Urothelium cell line (cell line): ENCODE measurements around the gene SLC4A1AP.

ENCODE experiments used
- DNase-seq: peaks from one replicate; pipeline ENCODE4 v3.0.0; 2011; ENCODE audit warnings: low spot score, mixed read lengths
- FAIRE-seq: peaks from 2 replicates; lab custom pipeline; 2011; peaks lifted over from hg19 to GRCh38; lab: Jason Lieb, UNC

SLC4A1AP gene

DNA sequence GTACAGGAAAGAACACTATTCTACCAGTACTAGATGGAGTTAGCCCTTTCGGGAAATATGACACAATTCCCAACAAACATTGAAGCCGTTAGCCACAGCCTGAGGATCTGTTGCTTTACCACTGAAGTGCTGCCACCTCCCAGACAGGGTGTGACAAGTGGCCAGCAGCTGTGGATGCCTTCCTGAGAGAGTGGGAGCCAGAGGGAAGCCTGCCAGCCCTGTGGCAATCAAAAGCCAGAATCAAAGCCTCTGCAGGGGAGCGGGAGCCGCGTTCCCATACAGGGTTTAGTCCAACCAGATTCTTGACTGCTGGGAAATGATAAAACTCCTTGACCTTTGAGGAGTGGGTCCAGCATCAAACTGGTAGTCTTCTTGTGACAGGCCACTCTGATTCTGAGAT, 38.0 kb downstream of the SLC4A1AP start:
- FAIRE-seq (no peak), DNase-seq (no peak)

DNA sequence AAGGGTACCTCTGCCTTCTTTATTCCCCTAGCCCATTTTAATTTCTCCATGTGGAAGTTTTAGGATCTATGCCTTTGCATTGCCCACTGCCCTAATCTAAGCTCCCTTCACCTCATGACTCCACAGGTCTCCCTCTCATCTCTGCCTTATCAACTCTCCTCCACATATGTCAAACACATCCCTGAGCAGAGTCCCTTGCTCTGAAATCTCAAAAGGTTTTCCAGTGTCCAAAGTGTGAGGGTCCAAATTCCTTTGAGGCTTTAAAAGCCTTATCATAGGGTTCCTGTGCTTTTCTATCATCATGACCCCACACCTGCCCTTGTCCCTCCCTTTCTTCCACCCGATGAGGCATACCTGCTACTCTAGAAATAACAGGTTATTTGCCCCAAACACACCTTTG, 38.6 kb downstream of the SLC4A1AP start:
- FAIRE-seq, result no peak
- no peak for DNase-seq

DNA sequence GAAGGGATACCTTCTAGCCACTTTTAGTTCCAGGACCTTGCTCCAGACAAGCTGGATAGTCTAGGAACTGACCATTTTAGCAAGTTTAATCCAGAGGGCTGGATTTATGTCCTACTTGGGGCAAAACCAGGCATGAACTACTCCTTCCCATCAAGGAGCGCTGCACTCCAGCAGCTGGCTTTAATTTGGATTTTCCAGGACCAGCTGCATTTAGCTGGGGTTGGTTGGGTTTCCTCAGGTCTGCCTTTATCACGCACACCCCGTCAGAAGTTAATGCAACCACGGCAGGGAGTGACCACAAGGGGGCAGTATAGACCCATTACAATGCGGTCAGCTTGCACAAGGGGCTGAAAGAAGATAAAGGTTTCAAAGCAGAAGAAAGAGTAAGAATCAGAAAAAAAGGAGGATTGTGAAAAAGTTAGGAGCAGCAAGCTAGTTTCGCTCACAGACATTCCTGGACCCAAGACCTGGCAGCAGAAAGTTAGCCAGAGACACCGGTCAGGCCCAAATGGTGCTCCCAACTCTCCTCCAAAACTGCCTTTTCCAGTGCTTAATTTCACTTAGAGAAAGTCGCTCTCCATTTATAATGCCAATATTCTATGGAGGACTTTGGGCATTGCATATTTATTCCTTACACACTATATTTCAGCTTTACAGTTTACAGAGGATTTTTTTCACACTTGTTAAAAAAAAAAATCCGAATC, 40.1 kb downstream of the SLC4A1AP start:
- FAIRE-seq (peak; percentile 87), DNase-seq (peak; percentile 82)

DNA sequence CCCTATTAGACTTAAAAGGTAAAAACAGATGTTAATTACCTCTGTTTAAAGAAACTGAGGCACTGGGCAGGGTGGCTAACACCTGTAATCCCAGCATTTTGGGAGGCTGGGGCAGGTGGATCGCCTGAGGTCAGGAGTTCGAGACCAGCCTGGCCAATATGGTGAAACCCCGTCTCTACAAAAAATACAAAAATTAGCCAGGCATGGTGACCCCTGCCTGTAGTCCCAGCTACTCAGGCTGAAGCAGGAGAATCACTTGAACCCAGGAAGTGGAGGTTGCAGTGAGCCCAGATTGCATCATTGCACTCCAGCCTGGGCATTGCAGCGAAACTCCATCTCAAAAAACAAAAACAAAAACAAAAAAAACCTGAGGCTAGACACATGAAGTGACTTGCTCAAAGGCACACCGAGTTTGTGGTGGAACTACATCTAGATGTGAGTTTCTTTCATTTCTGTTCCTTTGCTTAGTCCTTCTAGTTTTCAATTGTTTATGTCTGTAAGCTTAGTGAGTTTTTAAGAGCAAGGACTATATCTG, 40.7 kb downstream of the SLC4A1AP start:
- DNase-seq, result no peak
- no peak for FAIRE-seq

DNA sequence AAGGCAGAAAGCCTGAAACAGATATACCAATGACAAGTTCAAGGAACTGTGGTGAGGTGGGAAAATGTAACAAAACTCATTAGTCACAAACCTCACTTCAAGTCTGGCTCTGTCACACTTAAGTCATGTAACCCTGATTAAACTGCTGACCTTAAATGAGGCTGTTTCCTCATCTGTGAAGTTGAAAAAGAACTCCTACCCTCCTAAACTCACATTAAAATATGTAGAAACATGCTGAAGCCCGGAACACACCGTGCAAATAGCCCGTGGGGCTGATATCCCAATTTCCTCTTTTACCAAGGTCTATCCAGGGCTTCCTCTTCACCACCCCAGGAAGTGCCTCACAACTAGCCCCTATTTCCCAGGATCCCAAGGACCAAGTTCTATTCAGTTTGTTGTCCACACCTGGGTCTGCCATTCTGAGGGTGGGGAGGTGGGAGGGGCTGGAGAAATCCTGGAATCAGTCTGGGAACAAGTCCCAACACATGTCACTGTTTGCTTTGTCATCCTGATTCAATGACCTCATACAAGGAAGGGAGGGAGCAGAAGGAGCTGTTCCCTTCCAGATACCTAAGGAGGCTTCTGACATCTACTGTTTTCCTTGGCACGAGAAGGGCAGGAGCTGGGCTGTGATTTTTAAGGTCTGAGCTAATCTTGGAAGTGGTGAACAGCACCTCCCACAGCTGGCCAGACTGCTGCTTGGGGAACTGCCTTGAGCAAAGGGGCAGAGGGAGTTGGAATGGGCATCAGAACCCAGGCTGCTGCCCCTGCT, 42.3 kb downstream of the SLC4A1AP start:
- peak; percentile 87 for DNase-seq
- FAIRE-seq, result peak; percentile 66

DNA sequence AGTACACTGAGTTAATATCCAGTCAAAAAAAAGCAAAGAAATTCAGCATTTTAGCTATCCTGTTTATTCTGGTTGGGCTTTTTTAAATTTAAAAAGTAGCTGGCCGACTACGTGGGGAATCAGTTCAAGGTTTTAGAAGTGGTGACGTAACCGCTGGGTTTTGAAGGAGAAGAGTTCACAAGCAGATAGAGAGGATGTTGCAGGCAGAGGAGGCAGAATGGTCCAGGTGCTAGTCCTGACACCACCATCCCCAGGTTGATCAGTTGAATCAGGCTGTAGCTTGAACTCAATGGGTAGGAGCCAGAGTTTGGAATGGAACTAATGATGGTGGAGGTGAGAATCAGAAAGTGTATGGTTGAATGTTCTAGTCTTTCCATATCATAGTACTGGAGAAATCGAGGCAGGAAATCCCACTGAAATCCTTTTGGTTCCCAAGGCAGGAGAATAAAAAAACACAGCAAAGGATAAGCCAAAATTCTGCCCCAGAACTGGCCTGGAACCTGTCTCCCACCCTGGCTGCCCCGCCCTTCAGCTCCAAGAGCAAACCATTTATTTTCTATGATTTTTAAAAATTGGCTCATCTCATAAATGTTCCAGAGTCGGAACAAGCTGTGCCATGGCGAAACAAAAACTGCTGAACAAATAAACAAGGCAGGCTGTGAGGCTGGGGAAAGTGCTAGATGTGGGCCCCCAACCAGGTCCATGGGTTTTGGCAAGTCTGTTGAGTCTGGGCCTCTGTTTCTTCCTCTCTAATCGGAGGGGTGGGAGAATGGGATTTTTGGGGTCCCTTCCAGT, 44.0 kb downstream of the SLC4A1AP start:
- FAIRE-seq, result no peak

DNA sequence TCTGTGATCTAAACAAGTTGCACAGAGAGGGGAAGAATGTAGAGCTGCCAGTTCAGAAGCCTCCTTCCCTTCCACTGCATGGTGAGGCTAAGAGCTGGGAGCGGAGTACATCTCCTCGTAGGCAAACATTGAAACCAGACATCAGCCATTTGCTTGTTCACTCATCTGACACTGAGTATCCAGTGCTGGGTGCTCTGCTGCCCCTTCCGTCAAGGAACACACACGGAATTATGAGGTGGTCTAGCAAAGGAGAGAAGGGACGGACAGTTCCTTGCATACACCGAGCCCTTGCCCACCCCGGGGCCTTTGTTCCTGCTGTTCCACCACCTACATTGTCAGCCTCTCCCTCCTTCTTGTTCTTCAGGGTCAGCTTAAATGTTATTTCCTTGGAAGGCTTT, 44.6 kb downstream of the SLC4A1AP start:
- DNase-seq, result no peak
- no peak for FAIRE-seq

More for the DNA sequence above, 44.0 kb downstream of the SLC4A1AP start:
- DNase-seq, result no peak

DNA sequence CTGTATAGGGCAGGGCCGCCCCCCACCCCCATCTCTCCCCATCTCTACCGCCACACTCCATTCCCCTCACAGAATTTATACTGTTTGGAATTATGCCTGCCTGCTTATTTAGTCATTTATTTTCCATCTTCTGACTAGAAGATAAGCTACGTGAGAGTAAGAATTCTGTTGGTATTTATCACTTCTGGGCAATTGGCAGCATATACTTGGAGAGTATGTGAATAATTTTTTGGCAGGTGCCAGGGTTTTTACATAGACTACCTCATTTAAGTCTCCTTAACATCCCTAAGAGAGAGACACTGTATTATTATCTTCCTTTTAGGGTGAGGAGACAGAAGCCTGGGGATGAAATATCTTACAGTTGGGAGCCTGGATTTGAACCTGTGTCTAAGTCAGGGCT, 45.0 kb downstream of the SLC4A1AP start:
- DNase-seq (no peak), FAIRE-seq (no peak)

DNA sequence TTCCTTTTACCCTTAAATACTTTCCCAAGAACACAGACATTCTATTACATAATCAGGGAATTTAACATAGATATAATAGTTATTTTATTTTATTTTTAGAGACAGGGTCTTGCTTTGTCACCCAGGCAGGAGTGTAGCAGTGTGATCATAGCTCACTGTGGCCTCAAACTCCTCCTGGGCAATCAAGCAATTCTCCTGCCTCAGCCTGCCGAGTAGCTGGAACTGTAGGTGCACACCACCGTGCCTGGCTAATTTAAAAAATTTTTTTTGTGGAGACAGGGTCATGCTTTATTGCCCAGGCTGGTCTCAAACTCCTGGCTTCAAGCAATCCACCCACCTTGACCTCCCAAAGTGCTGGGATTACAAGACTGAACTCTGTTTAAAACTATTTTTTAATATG, 45.6 kb downstream of the SLC4A1AP start:
- FAIRE-seq (no peak), DNase-seq (no peak)

DNA sequence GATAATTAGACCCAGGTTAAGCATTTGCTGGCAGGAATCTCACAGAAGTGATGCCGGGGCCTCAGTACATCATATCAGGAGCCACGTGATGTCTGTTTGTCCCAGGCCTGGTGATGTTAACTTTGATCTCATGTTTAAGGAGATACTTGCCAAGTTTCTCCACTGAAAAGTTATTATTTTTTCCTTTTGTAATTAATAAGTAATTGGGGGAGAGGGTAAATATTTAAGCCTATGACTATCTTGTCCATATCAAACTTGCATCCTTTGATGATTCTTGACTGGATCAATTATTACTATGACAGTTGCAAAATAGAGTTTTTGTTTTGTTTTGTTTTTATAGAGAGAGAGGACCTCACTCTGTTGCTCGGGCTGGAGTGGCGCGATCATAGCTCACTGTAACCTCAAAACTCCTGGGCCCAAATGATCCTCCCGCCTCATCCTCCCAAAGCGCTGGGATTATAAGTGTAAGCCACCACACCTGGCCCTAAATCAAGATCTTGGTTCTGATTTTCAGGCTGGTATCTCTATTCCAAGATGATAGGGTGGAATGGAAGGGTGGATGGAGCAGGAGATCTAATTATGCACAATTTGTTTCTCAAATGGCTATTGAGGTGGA, 46.4 kb downstream of the SLC4A1AP start:
- no peak for DNase-seq
- no peak for FAIRE-seq

DNA sequence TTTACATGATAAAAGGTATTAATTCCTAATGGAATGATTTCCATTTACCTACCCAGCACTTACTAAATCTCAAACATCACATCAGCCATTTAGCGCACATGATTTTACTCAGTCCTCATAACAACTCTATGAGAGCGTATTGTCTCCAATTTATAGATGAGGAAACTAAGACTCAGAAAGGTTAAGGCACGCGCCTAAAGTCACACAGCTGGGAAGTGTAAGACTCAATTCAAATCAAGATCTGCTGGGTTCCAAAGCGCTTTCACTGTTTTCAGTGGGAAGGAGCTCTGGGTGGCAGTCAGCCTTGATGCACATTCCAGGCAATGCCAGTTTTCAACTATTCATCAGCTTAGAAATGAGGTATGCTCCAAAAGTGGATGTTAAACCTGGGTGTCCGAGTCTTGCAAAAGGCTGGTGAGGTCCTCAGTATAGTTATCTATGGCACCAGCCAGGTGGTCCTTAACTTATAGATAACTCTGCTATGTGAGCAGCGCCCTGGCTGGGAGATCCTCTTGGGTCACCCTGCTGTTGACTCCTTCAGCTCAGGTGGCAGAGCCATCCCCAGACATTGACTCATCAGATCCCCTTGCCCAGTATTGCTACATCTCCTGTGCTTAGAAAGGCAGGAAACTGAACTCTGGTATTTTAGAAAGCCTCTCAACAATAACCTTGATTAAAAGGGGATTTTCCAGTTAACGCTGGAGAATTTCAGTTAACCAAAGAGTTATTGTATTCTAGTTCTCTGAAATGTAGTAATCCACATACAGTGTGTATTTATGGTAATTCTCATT, 47.1 kb downstream of the SLC4A1AP start:
- FAIRE-seq (no peak), DNase-seq (peak; percentile 47)

DNA sequence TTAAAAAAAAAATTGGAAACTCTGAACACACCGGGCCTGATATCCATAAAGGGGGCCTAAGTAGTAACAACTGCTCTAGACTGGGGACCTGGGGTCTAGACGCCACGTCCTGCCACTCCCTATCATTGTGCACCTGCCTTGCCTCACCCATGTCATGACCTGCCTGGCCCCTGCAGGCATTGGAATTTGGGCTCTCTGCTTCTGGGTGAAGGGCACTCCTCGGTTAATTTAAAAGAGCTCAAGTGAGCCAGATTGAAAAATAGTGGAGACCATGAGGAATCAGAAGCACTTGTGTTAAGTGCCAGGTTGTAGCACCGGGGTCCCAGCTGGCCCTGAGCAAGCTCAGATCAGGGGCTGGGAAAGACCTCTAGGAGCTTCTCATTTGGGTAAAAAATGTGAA, 48.1 kb downstream of the SLC4A1AP start:
- DNase-seq, result no peak
- no peak for FAIRE-seq

DNA sequence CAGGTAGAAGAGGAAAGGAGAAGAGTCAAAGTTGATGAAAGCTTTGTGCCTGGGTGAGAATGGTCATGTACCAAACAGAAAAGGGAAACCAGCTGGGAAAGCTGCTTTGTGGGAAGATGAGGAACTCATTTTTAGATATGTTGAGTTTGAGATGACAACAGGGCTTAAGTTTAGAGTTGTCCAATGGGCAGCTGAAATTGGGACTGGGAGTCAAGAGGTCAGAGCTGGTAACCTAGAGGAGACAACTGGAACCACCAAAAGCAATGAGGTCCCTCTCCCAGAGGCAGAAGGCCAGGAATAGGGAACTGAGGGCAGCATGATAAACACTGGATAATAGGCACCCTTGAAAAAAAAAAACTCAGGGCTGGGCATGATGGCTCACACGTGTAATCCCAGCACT, 48.8 kb downstream of the SLC4A1AP start:
- no peak for DNase-seq
- no peak for FAIRE-seq

DNA sequence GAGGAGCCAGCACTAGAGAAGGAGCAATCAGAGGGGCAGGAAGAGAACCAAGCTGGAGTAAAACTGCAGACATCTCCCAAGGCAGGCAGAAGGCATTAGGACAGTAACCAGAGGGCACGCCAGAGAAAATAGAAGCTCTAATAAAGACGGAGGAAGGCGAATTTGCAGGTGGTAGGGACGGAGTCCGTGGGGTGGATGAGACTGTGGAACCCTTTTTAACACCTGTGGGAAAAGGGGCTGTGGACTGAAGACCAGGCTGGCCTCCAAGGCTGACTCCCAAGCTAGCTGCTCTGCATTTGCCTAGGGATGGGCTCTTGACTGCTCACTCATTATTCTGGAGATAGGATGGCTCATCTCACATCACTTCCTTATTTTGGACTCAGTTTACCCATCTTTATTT, 49.5 kb downstream of the SLC4A1AP start:
- DNase-seq (no peak), FAIRE-seq (no peak)

DNA sequence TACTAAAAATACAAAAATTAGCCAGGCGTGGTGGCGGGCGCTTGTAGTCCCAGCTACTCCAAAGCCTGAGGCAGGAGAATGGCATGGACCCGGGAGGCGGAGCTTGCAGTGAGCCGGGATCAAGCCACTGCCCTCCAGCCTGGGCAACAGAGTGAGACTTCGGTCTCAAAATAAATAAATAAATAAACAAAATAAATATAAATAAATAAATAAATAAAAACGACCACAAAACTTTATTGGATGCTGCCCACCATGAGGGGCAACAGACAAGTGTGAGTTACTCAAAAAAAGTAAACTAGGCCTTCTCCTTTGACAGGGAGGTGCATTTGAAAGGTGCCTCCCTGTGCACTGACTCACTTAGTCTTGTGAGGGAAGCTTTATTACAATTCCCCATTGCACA, 50.4 kb downstream of the SLC4A1AP start:
- DNase-seq, result no peak
- no peak for FAIRE-seq

DNA sequence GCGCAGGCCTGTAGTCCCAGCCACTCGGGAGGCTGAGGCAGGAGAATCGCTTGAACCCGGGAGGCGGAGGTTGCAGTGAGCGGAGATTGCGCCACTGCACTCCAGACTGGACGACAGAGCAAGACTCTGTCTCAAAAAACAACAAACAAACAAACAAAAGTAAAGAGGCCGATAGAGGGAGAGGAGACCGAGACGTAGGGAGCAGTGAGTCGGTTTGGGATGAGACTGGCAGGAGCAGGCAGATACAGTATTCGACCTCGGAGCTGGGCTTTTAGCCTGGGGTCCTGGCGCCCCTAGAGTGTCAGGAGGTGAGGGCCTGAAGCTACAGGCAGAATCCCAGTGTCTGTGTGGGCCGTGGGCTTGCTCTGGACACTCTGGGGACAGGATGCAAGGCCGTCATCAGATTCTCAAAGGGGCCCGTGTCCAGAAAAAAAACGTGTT, 51.2 kb downstream of the SLC4A1AP start:
- DNase-seq (no peak), FAIRE-seq (no peak)

DNA sequence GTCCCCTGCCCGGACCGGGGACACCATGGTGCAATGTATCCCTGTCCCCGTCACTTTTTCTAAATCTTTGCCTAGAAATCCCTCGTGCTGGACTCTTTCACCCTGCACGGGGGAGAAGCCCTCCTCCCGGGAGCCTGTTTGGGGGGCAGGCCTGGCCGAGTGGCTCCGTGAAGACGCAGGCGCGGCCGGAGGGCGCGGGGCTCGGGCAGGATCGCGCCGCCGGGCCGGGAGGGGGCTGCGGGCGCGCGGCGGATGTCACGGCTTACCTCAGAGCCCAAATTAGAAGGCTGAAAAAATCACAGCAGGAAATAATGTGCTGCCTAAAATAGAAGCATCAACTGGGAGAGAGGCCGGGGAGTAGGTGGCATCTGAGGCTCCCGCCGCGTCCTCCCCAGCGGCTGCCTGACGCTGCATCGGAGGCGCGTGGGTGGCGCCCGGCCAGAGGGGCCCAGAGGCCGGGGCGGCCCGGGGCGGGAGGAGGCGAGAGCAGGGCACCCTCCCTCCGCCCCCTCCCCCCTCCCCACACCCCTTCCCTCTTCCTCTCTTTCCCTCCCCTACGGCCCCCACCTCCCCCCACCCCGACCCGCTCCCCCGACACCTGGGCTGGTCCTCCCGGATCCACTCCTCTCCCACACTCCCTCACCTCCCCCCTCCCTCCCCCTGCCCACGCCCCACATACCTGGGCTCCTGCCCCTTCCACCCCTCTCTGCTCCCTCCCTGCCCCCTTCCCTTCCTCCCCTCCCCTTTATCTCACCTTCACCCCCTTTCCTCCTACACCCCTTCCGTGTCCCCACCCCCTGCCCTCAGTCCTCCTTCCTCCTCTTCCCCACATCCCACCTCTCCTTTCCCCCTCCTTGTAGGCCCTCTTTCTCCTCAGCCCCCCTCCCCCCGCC, 51.9 kb downstream of the SLC4A1AP start:
- DNase-seq, result peak; percentile 80
- FAIRE-seq, result peak; percentile 56

DNA sequence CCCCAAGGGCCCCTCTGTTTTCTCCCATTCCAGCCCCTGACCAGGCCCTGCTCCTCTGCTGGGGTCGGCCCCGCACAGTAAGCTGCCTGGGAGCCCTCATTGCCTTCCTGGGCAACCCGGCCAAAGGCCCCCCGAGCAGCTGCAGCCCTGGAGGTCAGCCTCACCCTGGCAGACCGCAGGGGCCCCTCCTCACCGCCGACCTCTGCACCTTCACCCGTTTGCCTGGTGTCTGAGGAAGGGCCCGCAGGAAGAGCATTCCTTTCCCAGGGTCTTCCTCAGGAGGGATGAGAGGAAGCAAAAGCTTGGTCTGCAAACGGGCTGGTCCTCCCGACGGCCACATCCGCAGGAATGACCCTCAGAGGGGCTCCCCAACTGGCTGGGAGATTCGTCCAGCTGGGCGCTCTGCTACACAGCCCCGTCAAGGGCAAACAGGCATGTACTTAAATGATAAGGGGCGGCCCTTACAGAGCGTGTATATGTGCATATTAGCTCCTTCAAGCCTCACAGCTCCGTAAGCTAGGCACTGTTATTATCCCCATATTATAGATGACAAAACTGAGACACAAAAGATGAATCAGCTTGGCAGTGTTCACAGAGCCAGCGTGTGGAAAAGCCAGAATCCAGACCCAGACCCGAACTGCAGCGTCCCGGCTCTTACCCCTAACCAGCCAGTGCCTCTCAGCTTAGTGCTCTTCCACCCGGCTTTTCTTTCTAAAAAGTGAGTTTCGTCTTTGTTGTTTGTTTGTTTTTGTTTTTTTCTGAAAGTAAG, 52.8 kb downstream of the SLC4A1AP start:
- FAIRE-seq, result no peak

More for the DNA sequence above, 52.8 kb downstream of the SLC4A1AP start:
- no peak for DNase-seq
